GM12872 (cell line): ENCODE results near the gene WWOX.

ENCODE experiments used
- CTCF ChIP-seq: IDR thresholded peaks from 3 replicates; pipeline ENCODE4 v1.5.1; 2011; ENCODE audit warnings: low read depth, mild to moderate bottlenecking, low read length, moderate library complexity; ENCODE audit not compliant: insufficient read depth

Gene WWOX

DNA sequence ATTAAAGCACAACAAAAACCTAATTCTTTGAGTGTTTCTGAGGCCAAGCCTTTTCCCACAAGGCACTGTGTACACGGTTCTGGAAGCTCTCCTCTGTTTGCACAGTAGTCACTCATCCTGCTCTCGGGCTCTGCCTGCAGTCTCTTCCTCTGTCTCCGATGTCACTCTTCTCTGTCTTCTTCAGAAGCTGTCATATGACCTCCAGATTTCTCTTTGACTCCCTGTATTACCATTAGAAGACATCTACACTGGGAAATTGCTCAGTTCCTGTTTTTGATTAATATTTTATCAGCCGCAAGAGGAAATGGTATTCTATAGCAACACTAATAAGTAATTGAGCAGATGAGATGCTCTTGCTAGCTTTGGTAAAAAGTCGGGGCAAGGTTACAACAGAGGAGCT lies 422.9 kb downstream of the WWOX start:
- no peak for TF ChIP-seq CTCF

DNA sequence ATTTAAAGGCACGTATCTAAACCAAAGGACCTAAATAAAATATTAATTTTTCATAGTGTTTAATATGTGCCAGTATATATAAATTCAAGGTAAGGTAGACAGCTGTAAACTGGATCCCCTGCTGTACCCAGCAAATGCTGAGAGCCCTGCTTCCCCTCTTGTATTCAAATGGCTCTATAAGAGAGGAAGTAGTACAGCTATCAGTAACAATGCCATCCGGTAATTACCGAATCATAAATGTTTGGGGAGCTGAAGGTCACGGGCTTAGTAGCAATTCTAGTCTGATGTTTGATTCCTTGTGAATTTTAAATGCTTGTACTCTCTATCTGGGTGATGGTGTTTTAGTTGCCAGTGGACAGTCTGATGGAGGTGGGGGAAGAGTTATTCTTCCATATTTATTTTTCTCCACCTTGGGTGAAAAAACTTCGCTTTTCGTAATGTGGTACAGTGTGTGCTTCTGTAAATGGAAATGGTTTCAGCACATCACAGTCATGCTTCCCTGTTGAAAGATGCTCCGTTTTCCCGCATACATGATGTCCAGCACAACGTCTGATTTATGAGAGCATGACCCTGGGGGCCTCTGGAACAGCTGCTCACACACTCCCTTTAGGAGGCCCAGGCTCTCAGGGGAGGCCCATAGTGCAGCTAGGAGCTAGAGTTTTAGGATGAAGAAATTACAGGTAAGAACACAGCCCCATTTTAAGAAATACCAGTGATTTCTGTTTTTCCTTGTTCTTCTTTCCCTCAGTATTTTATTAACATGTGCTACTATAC lies 423.9 kb downstream of the WWOX start:
- no peak for TF ChIP-seq CTCF

DNA sequence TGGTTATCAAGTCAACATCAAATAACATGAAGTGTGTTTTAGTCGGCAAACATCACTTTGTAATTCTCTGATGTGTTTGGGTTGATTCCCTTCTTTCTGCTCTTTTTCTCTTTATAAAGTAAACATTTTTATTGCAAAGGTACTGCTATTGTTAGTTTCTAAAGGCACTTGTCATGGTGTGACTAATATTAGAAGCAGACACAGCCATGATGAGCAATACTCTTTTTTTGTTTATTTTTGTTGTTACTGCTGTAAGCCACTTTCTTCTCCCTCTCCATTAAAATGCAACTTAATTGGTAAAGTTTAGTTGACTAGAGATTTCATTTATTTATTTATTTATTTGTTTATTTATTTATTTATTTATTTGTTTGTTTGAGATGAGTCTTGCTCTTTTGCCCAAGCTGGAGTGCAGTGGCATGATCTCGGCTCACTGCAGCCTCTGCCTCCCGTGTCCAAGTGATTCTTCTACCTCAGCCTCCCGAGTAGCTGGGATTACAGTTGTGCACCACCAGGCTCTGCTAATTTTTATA lies 424.7 kb downstream of the WWOX start:
- TF ChIP-seq CTCF: no peak

- no peak for TF ChIP-seq CTCF
Observed at GRCh38 chr16:78528265-78528664, 428.8 kb downstream of the WWOX start.

DNA sequence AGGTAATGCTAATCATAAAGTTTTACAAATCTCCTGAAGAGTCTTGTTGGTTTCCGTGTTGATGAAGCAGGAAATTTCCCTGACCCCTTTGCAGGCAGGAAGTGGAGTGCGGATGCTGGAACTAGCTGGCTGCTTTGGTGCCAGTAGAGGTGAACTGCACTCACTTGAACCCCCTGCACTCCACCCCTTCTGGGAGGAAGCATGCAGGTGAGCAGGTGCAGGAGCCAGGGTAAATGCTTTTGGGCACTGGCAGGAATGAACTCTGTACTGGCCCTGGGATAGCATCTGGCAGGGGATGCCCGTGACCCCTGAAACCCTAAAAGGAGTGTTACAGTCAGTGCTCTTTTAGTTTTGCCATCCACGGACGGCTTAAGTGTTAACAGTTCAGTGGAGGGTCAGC lies 430.4 kb downstream of the WWOX start:
- no peak for TF ChIP-seq CTCF

- no peak for TF ChIP-seq CTCF
Observed at GRCh38 chr16:78530283-78530682, 430.8 kb downstream of the WWOX start.

DNA sequence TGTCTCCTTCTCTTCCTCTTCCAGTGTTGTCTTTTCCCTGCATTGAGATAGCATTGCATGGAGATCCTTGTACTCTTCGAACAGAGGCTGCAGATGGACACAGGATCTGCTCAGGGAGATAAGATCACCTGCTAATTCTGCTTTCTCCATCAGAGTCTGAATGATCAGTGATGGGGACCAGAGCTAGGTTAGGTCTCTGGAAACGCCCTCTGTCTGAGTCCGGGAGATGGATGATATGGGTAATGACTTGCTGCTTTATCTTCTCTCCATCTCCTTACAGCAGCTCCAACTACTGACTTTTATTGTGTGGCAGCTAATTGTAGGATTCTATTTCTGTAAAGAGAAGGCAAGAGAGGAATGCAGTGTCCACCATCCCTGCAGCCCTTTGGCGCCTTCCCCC lies 435.6 kb downstream of the WWOX start:
- TF ChIP-seq CTCF: no peak
